22Rv1 (cell line): ENCODE results near the gene RFESD.

ENCODE experiments used
- ZFX ChIP-seq: fragments of 450-650 bp; IDR thresholded peaks from 2 replicates; pipeline ENCODE4 v1.6.1; 2017; ENCODE audit warnings: antibody characterized with exemption, borderline replicate concordance
- TF ChIP-seq, protein P1 (sequence below): fragments of 450-650 bp; IDR thresholded peaks from 2 replicates; pipeline ENCODE4 v1.5.1; 2017; ENCODE audit warnings: mild to moderate bottlenecking

DNA sequence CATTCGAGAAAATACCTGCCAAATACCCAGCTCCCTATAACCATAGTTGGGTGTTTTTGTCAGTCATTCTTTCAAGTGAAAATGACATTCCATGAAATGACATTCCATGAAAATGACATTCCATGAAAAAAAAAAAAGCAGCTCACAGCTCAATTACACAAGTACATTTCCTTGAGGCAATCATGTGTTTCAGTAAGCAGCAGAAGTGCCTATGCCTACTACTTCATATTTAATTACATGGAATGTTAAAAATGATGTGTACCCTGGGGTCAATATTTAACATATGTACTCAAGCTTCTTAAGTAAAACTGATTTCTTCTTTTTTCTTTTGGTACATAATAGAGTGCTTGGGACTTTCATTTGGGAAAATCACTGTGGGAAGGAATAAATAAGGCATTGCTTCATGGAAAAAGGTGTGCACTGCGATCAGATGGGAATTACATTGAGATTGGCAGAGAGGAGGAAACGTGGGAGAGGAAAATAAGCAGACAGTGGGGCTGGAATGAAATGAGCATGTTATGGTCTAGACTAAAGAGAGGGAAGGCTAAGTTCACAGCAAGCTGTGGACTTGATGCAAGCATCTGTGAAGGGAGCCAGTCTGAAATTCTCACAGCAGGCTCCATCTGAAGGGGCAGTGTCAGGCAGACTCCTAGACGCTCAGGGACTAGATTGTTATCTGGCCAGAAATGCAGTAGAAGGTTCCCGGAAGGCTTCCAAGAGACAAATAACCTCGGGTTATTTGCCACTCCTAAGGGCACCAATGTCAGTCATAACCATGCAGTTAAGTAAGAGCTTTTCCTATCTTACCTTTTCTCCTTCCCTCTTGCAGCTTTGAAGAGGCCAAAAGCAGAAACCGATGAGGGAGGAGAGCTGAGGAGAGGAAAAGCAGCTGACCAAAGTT lies 51.5 kb downstream of the RFESD start:
- TF ChIP-seq, protein P1, sequence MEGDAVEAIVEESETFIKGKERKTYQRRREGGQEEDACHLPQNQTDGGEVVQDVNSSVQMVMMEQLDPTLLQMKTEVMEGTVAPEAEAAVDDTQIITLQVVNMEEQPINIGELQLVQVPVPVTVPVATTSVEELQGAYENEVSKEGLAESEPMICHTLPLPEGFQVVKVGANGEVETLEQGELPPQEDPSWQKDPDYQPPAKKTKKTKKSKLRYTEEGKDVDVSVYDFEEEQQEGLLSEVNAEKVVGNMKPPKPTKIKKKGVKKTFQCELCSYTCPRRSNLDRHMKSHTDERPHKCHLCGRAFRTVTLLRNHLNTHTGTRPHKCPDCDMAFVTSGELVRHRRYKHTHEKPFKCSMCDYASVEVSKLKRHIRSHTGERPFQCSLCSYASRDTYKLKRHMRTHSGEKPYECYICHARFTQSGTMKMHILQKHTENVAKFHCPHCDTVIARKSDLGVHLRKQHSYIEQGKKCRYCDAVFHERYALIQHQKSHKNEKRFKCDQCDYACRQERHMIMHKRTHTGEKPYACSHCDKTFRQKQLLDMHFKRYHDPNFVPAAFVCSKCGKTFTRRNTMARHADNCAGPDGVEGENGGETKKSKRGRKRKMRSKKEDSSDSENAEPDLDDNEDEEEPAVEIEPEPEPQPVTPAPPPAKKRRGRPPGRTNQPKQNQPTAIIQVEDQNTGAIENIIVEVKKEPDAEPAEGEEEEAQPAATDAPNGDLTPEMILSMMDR, result no peak
- TF ChIP-seq ZFX, result no peak
